GM19023 (cell line): ENCODE data around the gene POMZP3.
"Not testable (repeated sequence)": the region's sequence is repeated elsewhere in the genome, so short reads cannot be mapped to it uniquely, and the experiment has no call there.

Source experiments
- ATAC-seq: cut with Tn5 transposase; IDR thresholded peaks from one replicate; pipeline ENCODE4 v1.9.1; 2021; ENCODE audit warnings: mild to moderate bottlenecking, moderate library complexity; ENCODE audit not compliant: unreplicated experiment

POMZP3 gene

GRCh38 chr7:76588586-76588985, 38.5 kb downstream of the POMZP3 start:
- ATAC-seq = not testable (repeated sequence)

GRCh38 chr7:76586585-76587315, 40.3 kb downstream of the POMZP3 start:
- ATAC-seq = not testable (repeated sequence)

GRCh38 chr7:76583636-76584281, 43.3 kb downstream of the POMZP3 start:
- not testable (repeated sequence) for ATAC-seq

- not testable (repeated sequence) for ATAC-seq
Measured at GRCh38 chr7:76582848-76583631, 44.0 kb downstream of the POMZP3 start.

DNA sequence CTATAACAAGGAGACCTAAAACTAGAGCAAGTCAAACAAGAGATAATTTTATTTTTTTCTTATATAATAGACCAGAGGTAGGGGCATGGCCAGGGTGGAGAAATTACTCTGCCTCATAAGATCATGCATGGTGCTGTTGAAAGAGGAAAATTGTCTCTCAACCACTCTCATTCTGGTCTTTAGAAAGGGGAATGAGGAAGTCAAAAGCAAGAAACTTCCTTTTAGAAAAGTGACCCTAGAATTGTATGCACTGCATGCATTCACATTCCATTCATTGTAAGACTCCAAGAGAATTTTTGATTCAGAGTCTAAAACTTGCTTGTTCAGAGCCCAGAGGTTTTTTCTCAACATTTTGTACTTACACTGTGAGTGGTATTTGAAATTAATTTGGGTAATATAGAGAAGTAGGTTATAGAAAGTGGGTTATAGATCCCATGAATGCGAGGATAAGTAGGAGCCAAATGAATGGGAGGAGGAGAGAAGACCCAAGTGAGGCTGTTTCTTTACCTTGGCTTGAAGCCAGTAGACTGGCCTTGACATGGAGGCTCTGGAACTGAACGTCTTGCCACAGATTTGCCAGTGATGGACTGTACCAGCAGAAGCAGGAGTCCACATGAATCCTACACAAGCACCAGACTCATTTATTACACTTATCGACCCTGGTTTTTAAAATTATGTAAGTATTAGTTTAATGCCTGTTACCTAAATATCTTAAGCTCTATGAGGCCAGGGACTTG, 51.0 kb downstream of the POMZP3 start:
- ATAC-seq = not testable (repeated sequence)

DNA sequence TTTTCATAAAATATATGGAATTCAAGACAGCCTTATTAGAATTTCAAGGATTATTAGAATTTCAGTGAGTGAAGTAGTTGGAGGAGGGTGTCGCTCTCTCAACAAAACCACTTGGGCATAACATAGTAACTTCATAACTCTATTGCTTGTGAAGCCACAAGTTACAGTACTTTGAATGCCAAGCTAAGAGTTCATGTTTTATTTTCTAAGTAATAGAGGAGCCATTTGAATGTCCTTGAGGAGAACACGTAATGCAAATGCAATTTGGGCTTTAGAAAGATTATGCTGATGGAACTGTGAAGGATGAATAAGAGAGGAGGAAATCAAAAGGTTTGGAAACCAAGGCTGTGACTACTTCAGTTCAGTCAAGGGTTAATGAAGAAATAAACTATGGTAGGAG, 51.6 kb downstream of the POMZP3 start:
- ATAC-seq = not testable (repeated sequence)

DNA sequence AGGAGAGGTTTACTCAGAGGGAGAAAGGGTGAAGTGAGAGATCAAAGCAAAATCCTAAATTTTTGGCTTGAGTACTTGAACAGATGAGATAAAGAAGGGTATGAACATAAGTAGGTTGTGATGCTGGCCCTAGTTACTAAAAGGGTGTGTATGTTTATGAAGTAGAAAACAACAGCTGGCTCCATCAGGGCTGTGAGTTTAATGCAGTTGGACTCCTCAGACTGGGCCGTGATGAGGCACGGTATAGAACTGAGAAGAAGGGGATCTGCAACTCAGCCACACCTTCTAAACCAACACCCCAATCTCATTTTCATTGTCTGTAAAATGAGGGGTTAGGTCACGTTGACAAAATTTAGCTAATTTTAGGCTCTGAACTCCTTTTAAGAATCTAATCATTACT, 54.8 kb downstream of the POMZP3 start:
- ATAC-seq = not testable (repeated sequence)

DNA sequence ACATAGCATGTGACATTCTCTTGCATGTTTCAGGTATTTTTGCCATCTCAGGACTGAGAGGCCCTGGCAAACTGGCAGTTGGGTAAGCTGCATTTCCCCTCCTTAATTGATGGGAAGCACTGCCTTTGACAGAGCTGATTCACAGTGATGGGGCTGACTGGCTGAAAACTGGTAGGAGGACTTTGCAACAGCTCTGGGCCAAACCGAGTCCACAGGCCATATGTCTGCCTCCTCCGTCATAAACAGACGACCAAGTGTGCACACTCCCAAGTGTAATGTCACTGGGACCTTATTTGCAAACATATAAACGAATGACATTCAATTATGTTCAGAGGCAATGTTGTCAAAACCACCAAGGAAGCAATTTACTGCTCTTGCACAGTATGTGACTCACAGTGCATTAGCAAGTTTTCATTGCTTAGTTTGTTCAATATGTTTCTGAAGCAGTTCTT, 56.7 kb downstream of the POMZP3 start:
- ATAC-seq = not testable (repeated sequence)

DNA sequence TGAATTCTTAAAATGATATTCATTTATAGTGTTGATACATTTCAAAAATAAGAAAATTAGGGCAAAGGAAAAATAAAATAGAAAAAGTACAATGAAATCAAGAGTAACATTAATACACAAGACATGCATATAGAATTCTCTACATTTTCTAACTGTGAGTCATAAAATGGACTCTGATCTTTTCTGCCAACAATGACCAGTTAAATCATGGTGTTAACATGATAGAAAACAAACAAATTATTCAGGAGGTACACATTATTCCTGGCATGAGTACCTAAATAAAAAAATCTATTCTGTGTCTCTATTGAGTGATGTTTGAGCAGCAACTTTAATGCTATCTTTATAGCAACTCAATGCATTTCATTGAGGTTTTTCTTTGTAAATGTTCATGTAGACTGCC, 58.3 kb downstream of the POMZP3 start:
- ATAC-seq = not testable (repeated sequence)

DNA sequence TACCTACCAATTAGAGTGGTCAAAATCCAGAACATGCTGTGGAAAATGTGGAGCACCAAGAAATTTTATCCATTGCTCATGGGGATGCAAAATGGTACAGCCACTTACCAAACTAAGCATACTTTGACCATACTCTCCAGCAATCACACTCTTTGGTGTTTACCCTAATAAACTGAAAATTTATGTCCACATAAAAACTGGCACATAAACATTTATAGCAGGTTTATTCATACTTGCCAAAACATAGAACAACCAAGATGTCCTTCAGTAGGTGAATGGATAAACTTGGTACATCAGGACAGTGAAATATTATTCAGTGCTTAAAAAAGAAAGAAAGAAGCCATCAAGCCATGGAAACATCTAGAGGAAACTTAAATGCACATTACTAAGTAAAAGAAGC, 59.3 kb downstream of the POMZP3 start:
- not testable (repeated sequence) for ATAC-seq

GRCh38 chr7:76567311-76567710, 59.8 kb downstream of the POMZP3 start:
- not testable (repeated sequence) for ATAC-seq

DNA sequence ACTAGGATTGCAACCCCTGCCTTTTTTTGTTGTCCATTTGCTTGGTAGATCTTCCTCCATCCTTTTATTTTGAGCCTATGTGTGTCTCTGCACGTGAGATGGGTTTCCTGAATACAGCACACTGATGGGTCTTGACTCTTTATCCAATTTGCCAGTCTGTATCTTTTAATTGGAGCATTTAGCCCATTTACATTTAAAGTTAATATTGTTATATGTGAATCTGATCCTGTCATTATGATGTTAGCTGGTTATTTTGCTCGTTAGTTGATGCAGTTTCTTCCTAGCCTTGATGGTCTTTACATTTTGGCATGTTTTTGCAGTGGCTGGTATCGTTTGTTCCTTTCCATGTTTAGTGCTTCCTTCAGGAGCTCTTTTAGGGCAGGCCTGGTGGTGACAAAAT, 62.1 kb downstream of the POMZP3 start:
- not testable (repeated sequence) for ATAC-seq

- ATAC-seq = not testable (repeated sequence)
Measured at GRCh38 chr7:76561342-76561741, 65.7 kb downstream of the POMZP3 start.

- ATAC-seq = not testable (repeated sequence)
Measured at GRCh38 chr7:76560157-76560556, 66.9 kb downstream of the POMZP3 start.
